NCI-H2196 (cell line): ENCODE results near the gene CORO7.
A peak's percentile ranks its signal among the peaks of the same experiment; 100 is the strongest.

Experiments used
- DNase-seq: peaks from one replicate; lab custom pipeline; 2025; ENCODE audit not compliant: unreplicated experiment; lab: John Stamatoyannopoulos, UW

Gene CORO7

DNA sequence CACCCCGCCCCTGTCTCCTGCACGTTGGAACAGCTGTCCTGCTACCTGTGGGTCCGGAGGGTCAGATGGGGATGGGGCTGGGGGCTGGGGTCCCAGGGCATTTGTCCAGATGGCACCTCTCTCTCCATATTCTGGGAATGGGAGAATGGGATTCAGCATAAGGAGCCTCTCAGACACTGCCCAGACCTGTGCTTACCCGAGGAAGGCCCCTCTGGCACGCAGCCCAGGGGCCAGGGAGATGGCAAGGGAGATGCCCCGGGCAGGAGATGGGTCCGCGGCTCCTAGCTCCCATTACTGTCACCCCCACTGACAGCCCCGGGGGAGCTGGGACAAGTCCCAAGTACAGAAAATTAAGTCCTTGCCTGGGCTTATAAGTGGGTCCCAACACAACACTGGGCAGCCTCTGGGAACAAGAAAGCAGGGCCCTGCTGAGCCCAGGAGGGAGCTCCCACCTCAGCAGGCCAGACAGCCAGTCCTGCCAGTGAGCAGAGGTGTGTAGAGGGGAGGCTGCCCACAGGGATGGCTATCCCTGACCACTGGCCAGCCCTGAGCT, 43.0 kb downstream of the CORO7 start:
- peak; percentile 41 for DNase-seq

DNA sequence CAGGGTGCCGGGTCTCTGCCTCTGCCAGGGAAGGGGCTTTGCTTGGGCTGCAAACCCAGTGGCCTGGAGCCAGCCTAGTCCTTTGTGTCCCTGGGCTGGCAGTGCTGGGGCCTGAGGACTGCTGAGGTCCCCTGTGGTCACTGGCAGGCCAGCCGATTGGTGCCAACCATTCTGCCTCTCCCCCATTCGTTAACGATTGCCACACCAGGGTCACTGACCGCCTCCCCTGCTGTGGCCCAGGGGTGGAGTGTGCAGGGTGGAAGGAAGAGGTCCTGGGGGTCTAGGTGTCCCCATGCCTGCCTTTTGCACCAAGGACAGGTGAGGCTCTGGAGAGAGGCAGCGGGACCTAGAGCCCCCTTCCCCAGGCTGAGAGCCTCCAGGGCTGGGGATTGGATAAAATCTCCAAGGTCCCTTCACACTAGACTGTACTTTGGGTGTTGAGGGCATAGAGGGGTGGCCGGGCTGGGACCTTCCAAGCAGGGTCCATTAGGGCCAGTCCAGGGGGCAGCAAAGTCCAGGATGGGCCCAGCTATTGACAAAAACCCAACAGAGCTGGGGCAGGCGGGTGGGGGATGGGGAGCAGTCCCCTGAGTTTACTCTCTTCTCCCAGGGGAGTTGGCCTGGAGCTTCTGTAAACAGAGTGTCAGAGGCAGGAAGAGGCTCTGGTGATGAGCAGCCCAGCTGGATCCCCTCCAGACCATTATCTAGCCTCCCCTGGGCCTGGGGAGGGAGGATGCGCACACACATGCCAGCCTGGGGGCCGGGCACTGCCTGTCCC, 43.6 kb downstream of the CORO7 start:
- peak; percentile 54 for DNase-seq

DNA sequence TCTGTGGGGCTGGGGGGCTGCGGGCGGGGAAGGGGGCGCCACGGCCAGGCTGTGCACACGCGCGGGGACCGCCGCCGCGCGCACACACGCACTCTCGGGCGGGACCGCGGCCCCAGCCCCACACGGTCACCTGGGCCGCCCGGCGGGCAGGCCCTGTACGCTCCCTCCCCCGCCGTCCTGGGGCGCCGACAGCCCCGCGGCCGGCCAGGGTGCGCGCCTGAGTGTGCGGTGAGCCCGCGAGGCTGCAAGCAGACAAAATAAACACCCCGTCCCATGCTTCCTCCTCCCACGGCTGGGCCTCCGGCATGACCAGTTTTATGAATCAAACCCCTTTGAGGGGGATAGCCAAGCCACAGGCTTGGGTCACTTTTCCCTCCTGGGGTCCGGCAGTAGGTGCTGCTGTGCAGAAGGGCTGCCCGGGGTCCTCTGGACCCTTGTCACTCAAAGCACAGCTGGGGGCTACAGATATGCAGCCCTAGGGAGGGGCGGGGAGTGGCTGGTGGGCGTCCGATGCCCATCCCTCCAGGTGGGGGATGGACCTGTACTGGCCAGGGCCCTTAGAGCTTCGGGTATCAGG, 44.3 kb downstream of the CORO7 start:
- no peak for DNase-seq

DNA sequence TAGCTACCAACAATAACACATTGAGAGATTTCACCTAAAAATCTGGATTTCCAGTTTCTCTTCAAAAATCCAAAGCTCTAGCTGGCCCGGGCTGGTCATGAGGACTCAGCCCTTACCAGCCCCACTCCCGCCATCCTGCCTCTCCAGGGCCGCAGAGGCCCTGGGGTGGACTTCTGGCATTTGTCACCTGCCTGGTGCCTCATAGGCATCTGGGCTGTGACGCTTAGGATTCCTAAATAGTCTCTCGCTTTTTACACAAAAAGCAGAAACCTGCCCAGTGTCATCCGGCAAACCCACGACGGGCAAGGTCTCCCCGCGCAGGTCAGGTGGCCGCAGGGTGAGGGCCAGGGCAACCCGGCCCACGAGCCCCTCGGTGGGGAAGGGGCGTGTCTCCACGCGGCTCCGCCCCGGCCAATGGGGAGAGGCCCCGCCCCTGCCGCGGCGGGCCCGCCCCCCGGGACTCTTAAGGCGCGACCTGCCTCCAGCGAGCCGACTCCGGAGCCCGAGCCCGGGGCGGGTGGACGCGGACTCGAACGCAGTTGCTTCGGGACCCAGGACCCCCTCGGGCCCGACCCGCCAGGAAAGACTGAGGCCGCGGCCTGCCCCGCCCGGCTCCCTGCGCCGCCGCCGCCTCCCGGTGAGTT, 44.9 kb downstream of the CORO7 start, which contains the start of gene VASN:
VASN (plus strand) TSS at position 492 of the 644 bp plus-strand sequence. CDS start 9,030 bp downstream, outside the sequence.
- no peak for DNase-seq

DNA sequence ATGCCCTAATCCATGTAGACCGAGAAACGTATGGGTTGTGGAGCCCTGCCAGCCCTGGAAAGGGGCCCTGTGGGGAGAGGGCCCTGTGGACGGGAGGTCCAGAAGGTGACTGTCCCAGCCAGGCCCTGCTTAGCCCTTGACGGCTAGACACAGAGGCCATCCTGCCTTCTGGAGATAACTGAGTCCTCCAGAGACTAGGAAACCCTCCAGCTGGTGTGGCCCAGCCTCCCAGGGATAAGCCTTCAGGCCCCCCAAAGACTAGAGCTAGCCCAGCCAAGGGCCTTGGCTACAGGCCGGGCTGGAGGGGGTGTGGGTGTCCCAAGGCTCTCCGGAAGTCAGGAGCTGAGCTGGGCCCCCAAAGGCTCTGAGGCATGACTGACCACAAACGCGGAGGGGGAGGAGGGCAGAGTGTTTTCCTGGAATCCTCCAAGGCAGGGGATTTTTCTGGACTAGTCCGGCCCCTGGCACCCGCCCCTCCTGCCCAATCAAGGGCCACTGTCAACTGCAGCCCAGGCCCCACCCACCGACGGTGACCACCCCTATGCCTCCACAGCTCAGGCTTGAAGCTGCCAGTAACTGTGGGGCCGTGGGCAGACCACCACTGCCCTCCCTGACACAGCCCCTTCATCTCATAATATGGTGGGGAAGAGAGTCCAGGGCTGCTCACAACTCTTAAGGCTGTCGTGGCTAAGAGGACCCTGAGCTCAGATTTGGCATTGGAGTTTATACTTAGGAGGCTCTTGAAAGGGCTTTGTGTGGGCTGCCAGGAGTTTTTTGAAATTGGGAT, 45.6 kb downstream of the CORO7 start:
- no peak for DNase-seq

DNA sequence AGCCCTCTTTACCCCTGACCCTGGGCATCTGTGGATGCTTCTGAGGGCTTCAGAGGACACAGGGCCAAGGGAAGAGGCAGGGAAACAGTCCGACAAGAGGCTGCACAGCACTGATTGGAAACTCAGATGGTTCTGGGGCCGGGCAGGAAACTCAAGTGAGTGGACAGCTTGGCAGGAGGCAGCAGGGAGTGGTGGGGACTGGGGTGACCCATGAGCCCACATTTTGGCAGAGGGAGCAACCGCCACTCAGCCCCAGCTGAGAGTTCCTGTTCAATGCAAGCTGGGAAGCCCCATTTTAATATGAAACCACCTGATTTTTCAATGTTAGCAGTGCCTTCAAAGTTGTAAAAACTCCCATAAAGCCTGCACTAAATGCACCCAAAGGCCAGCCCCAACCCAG, 46.2 kb downstream of the CORO7 start:
- DNase-seq = no peak

DNA sequence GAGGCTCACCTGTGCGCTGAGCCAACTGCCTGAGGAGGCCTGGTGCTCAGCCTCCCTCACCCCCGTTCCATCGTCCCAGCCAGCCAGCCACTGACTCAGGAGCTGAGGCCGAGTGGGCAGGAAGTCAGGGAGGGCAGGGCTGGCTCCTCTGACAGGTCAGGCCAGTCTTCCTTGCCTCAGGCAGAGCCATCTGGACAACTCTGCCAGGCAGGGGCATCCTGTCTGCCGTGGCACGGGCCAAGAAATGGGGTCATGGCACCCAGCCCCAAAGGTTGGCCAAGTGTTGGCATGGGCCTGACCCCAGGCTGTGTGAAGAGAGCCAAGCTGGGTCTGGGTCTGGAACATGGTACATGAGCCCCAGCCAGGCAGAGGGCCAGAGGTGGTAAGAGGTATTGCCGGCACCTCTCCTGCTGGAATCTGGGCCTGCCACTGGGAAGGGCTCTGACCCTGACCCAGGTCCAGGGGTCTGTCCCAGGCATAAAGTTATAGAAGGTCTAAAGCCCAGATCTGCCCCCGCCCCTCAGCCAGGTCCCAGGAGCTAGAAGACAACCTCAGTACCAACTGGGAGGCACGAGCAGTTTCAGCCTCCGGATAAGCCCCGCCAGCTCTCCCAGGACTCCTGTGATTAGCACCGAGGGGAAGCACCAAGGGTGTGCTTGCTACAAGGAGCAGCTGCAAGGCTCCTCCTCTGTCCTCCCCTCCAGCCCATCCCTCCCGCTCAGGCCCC, 47.2 kb downstream of the CORO7 start:
- DNase-seq = peak; percentile 66

DNA sequence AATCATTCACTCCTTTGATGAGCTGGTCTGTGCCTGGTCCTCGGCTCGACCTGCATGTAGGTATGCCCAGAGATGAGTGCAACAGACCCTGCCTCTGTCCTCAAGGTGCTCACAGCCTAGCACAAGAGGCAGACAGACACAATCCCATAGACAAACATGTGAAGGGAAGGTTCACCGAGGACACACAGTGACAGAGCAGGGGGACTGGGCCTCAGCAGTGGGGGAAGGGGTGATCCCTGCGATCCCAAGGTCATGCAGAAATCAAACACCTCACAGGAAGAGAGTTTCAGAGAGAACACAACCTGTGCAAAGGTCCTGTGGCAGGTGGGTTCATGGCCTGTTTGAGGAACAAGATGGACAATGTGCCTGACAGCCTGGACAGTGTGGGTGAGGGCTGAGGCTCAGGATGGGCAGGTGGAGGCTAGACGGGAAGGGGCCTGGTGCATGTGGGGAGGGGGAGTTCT, 49.0 kb downstream of the CORO7 start:
- DNase-seq = no peak

DNA sequence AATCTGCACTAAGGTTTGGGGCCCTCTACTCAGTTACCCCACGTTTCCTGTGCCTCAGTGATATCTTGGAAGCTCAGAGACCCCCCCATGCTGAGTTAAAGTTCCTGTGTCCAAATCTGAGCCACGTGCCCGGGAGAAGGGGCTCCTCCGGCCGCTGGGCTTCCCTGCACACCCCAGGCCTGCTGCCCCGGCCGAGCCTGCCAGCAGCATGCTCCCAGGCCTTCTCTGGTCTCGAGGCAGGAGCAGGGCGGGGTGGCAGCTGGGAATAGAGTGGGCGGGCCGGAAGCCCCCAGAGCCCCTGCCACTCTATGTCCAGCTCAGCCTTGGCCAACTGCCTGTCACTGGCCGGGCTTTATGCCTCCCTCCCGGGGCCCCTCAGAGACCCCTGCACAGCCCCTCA, 50.4 kb downstream of the CORO7 start:
- no peak for DNase-seq

DNA sequence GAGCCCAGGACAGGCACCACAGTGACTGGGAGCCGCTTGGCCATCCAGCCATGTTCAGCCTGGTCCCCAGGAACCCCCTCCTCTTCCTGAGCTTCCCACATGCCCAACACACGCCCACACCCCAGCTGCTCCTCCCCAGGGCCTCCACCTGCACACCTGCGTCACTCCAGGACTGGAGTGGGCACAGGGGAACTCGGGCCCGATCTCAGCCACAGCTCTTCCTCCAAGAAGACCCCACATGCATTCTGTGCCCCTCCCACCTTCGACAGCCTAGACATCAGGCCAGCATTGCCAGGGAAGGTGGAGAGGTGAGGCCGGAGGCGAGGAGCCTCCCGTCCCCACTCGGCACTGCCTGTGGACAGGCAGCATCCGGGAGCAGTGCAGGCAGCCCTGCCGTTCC, 50.8 kb downstream of the CORO7 start:
- DNase-seq = no peak

DNA sequence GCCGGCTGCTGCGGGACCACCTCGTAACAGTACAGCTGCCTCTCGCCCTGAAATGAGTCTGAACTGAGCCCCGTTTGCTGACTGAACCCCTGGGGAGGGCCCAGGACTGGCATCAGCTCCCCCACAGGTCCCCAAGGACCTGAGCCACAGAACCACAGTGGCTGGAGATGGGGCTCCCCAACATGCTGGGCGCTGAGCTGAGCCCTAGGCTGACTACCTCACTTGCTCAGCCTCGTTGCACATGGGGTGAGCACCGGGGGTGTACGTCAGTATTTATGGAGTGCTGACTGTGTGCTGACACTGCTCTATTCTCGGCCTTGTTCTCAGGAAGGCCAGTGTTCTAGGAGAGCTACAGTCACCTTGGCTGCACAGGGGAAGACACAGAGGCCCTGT, 51.4 kb downstream of the CORO7 start:
- no peak for DNase-seq

DNA sequence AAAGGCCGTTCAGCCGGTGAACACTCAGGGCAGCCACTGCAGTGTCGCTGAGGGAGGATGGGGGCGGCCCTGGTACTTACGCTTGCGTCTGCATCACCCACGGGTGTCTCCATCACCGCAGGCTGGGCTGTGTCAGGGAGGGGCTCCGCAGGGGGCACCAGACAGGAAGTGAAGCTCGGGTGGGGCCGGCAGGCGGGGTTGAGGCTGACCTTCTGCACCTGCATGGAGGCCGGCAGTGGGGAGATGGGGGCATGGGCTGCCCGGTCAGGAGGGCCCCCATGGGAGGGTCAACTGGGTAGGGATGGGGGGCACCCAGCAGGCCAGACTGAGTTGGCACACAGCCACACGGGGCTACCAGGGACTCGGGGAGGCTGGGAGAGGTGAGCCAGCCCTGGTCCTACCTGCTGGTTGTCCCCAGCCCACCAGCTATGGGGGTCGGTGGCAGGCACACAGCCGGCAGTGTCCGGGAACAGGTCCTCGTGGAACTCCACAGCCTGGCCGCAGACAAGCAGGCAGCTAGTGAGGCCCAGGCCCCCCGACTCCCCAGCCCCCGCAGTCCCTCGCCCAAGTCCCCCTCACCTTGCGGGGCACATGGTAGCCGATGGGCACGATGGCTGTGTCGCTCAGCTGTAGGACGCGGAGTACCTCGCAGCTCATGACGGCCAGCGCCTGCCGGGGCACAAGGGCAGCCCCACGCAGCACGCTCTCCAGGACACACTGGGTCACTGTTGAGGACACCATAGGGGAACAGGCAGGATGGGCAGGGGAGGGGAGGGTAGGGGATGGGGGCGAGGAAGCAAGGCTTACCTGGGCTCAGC, 52.0 kb downstream of the CORO7 start:
- DNase-seq = no peak

DNA sequence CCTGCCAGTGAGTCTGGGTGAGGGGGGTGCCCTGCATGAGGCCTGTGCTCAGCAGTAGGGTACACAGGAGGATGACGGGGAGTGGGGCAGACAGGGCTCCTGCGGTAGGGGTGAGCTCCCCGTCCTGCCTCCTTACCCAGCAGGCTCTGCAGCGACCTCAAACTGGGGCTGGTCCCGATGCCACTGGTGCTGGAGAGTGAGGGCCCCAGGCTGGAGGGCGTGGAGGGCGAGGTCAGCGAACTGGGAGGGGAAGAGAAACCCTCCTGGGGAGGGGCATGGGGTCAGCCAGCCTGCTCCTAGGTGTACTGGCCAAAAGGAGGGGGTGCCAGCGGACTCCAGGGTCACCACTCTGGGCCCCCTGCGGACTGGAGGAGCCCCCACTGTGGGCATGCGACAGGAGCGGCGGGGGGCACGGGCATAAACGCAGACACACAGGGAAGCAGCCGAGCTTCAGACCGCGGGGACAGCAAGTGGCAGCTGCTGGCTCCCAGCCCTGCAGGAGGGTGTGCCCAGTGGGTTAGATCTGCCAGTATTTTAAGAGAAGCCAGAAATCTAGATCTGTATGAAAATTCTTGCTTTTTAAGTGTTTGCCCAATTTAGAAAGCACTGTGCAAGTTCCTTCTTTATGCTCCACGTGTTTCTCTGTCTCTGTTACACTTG, 53.8 kb downstream of the CORO7 start:
- no peak for DNase-seq

DNA sequence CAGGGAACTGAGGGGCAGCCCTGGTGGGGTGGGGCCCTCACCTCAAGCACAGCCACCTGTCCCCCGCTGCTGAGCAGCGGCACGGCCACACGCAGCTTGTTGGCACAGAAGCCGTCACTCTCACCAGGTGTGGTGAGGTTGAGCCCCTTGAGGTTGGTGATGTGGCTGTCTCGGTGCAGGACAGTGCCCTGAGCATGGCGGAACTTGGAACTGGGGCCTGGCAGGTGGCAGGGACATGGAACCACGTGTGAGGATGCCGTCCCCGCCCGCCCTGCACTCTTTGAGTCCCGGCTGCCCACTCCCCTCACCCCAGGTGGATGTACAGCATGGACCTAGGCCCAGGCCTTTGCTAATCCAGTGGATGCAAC, 54.5 kb downstream of the CORO7 start:
- no peak for DNase-seq

DNA sequence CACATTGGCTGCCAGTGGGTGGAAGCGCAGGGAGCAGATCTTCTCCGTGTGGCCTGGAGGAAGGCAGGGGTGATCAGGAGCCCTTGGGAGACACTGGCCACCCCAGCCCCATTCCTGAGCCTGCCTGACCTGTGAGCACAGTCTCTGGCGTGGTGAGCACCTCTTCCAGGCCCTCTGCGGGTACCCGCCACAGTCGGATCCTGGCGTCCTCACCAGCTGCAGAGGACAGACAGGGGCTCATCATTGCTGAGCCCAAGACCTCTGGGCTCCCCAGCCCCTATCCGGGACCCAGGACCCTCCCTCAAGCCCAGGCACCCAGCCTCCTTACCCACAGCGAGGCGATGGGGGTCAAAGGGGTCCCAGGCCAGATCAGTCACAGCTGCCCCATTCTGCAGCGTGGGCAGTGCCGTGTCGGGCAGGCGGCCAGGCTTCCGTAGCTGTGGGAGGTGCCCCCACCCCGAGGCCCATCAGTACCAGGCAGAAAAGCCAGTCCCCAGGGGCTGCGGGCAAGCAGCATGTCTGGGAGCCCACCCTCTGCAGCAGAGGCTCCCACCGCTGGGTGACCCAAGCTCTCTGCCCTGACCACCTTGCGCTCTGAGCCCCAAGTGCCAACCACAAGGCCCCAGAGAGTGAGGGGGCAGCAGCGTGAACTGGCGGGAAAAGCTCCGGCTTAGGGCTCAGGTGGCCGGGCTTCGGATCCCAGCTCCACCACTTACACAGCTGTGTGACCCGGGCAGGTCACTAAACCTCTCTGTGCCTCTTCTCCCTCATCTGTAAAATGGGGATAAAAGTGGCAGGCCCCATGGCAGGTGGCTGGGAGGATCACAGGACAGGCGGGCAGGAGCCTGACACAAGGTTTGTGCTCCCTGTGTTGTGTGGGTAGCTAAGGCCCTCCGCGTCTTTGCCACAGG, 55.1 kb downstream of the CORO7 start:
- no peak for DNase-seq

DNA sequence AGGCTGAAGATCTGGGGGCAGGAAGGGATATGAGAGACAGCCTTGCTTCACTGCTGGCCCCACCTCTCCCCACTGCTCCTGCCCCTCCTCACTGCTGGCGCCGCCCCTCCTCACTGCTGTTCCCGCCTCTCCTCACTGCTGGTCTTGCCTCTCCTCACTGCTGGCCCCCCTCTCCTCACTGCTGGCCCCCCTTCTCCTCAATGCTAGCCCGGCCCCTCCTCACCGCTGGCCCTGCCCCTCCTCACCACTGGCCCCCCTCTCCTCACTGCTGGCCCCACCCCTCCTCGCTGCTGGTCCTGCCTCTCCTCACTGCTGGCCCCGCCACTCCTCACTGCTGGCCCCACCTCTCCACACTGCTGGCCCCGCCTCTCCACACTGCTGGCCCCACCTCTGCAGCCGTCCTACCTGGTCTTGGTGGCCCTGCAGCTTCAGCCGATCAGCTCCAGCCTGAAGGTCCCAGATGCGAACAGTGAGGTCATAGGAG, 55.8 kb downstream of the CORO7 start:
- peak; percentile 74 for DNase-seq

DNA sequence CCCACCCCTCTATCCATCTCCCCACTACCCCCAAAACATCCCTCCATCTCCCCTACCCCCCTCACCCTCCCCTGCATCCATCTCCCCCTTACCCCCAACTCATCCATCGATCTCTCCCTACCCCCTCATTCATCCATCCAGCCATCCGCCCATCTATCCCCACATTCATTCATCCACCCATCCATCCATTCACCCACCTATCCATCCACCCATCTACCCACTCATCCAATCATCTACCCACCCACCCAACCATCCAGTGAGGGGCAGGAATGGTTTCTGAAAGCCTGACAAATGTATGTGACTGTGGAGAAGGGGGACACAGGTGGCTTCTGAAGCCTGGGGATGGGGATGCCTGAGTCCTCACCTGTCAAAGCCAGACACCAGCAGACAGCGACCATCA, 56.5 kb downstream of the CORO7 start:
- DNase-seq = no peak
